Vagina (tissue), 2 donors: Measurements from ENCODE around the gene PARP9.

Experiments
- POLR2A ChIP-seq, 2 donors: fragments of 450-650 bp; IDR thresholded peaks; one replicate each; pipeline ENCODE4 v1.6.1; 2017; ENCODE audit warnings: antibody characterized with exemption in 2 of 2, mild to moderate bottlenecking in 2 of 2, moderate library complexity in 2 of 2
- POLR2AphosphoS5 ChIP-seq, 2 donors: sonication (generic); formaldehyde crosslinking; IDR thresholded peaks; one replicate each; pipeline ENCODE4 v1.9.0; 2017; ENCODE audit warnings: antibody characterized with exemption in 2 of 2, mild to moderate bottlenecking in 2 of 2, low read depth in 1 of 2; ENCODE audit not compliant: insufficient read depth in 1 of 2
- TF ChIP-seq, protein P1 (sequence below), 3 experiments: fragments of 450-650 bp in 2 of 3; fragments of 200-600 bp in 1 of 3; sonication (generic) in 1 of 3; IDR thresholded peaks; one replicate each; pipeline ENCODE4 v1.5.1; 2017 to 2019; ENCODE audit warnings: antibody characterized with exemption in 3 of 3, mild to moderate bottlenecking in 2 of 3, moderate library complexity in 2 of 3

DNA sequence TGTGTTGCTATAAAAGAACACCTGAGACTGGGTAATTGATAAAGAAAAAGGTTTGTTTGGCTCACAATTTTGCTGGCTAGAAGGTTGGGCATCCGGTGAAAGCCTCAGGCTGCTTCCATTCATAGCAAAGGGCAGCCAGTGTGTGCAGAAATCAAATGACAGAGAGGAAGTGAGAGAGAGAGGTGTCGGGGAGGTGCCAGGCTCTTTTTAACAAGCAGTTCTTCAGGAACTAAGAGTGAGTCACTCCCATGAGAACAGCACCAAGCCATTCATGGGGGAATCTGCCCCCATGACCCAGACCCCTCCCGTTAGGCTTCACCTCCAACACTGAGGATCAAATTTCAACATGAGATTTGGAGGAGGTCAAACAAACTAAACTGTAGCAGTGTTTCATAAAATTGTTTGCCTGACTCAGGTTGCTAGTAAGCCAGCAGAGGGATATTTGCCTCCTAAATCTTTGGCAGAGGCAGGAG, 8.9 kb upstream of the PARP9 start:
- TF ChIP-seq, protein P1, sequence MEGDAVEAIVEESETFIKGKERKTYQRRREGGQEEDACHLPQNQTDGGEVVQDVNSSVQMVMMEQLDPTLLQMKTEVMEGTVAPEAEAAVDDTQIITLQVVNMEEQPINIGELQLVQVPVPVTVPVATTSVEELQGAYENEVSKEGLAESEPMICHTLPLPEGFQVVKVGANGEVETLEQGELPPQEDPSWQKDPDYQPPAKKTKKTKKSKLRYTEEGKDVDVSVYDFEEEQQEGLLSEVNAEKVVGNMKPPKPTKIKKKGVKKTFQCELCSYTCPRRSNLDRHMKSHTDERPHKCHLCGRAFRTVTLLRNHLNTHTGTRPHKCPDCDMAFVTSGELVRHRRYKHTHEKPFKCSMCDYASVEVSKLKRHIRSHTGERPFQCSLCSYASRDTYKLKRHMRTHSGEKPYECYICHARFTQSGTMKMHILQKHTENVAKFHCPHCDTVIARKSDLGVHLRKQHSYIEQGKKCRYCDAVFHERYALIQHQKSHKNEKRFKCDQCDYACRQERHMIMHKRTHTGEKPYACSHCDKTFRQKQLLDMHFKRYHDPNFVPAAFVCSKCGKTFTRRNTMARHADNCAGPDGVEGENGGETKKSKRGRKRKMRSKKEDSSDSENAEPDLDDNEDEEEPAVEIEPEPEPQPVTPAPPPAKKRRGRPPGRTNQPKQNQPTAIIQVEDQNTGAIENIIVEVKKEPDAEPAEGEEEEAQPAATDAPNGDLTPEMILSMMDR (IDR thresholded peaks at IDR 0.05), result no peak
- TF ChIP-seq POLR2A (IDR thresholded peaks at IDR 0.05), result no peak
- TF ChIP-seq POLR2AphosphoS5 (IDR thresholded peaks at IDR 0.05; ENCODE audit: insufficient read depth in 1 of 2, low read depth in 1 of 2), result no peak
